ENCODE measurements around the gene FER. TPM values are rescaled to one million over a fixed set of nuclear protein-coding genes. Genes with fewer than 3 reads are reported as not detected.

FER gene
- total RNA-seq, 2 donors from 2014 or later, result 10.8 to 15.7 TPM

- Histone ChIP-seq H3K9ac (ENCODE audit: low read depth in 2 of 2, low read length in 2 of 2) (peak overlapping the region; percentile 84 to 95), H3K9me3 (no peaks in the 10 kb centered on the region), H3K27ac (peak overlapping the region; percentile 97), H3K4me3 (peak overlapping the region; percentile 66), H3K4me1 (no peaks in the 10 kb centered on the region), H3K27me3 (no peaks in the 10 kb centered on the region), H3K36me3 (no peaks in the 10 kb centered on the region)
- peak; percentile 93 for DNase-seq
- TF ChIP-seq CTCF (IDR thresholded peaks at IDR 0.05), result no peak
- intact Hi-C loops (cut with DNase I), result no loop called here
Measured at GRCh38 chr5:108727651-108728565, 19.8 kb upstream of the FER start.

GRCh38 chr5:108728566-108729241, 19.0 kb upstream of the FER start:
- no peaks in the 10 kb centered on the region for H3K27me3 ChIP-seq
- TF ChIP-seq CTCF (IDR thresholded peaks at IDR 0.05), result no peak
- DNase-seq, result peak; percentile 26
- H3K4me1 ChIP-seq, result no peaks in the 10 kb centered on the region
- peak overlapping the region; percentile 84 to 95 for H3K9ac ChIP-seq (ENCODE audit: low read depth in 2 of 2, low read length in 2 of 2)
- intact Hi-C loops (cut with DNase I), result no loop called here
- H3K27ac ChIP-seq, result peak overlapping the region; percentile 97
- no peaks in the 10 kb centered on the region for H3K9me3 ChIP-seq
- no peaks in the 10 kb centered on the region for H3K36me3 ChIP-seq
- H3K4me3 ChIP-seq, result peak overlapping the region; percentile 66

- no peak for TF ChIP-seq CTCF (IDR thresholded peaks at IDR 0.05)
- no peaks in the 10 kb centered on the region for H3K27me3 ChIP-seq
- H3K4me1 ChIP-seq, result no peaks in the 10 kb centered on the region
- no peaks in the 10 kb centered on the region for H3K9me3 ChIP-seq
- intact Hi-C loops (cut with DNase I), result no loop called here
- H3K27ac ChIP-seq, result no peak overlapping the region
- peak overlapping the region; percentile 66 for H3K4me3 ChIP-seq
- no peak overlapping the region for H3K9ac ChIP-seq (ENCODE audit: low read depth in 2 of 2, low read length in 2 of 2)
- DNase-seq, result no peak
- no peaks in the 10 kb centered on the region for H3K36me3 ChIP-seq
Measured at GRCh38 chr5:108729242-108729615, 18.5 kb upstream of the FER start.

- no peak for TF ChIP-seq CTCF (IDR thresholded peaks at IDR 0.05)
- intact Hi-C loops (cut with DNase I), result no loop called here
- no peaks in the 10 kb centered on the region for H3K36me3 ChIP-seq
- no peak overlapping the region for H3K27ac ChIP-seq
- H3K9me3 ChIP-seq, result no peaks in the 10 kb centered on the region
- no peaks in the 10 kb centered on the region for H3K4me1 ChIP-seq
- no peak overlapping the region for H3K9ac ChIP-seq (ENCODE audit: low read depth in 2 of 2, low read length in 2 of 2)
- DNase-seq, result no peak
- H3K27me3 ChIP-seq, result no peaks in the 10 kb centered on the region
- no peak overlapping the region for H3K4me3 ChIP-seq
Measured at GRCh38 chr5:108730617-108731340, 16.9 kb upstream of the FER start.

- H3K4me1 ChIP-seq, result no peaks in the 10 kb centered on the region
- no peak overlapping the region for H3K4me3 ChIP-seq
- H3K27ac ChIP-seq, result no peak overlapping the region
- no peaks in the 10 kb centered on the region for H3K27me3 ChIP-seq
- H3K36me3 ChIP-seq, result no peaks in the 10 kb centered on the region
- no peaks in the 10 kb centered on the region for H3K9me3 ChIP-seq
- no peak overlapping the region for H3K9ac ChIP-seq (ENCODE audit: low read depth in 2 of 2, low read length in 2 of 2)
- intact Hi-C loops (cut with DNase I), result no loop called here
- no peak for TF ChIP-seq CTCF (IDR thresholded peaks at IDR 0.05)
- DNase-seq, result no peak
Measured at GRCh38 chr5:108735790-108736189, 11.9 kb upstream of the FER start.

Data from colonic mucosa (tissue), 4 donors.